Mesenchymal stem cell (in vitro differentiated cells and primary cell): ENCODE results near the gene RAB36.
A peak's percentile ranks its signal among the peaks of the same experiment; 100 is the strongest.

Experiments used
- DNase-seq: peaks from one replicate; pipeline ENCODE4 v3.0.0-alpha.2; 2013
- H2AFZ ChIP-seq: one replicate; pipeline ENCODE4 v1.6.1; 2013; ENCODE audit warnings: low read depth, mild to moderate bottlenecking, control low read depth, inconsistent platforms, low read length, moderate library complexity
- H2AK5ac ChIP-seq: 2 replicates; pipeline ENCODE4 v1.6.1; 2013; ENCODE audit warnings: low read length, moderate library complexity, mild to moderate bottlenecking, inconsistent platforms; ENCODE audit not compliant: severe bottlenecking
- H2BK120ac ChIP-seq: one replicate; pipeline ENCODE4 v1.6.1; 2013; ENCODE audit warnings: low read depth, mild to moderate bottlenecking, inconsistent platforms, low read length, moderate library complexity
- H2BK12ac ChIP-seq, 2 experiments: one replicate each; pipeline ENCODE4 v1.6.1; 2013; ENCODE audit warnings: inconsistent platforms in 2 of 2, low read length in 2 of 2, mild to moderate bottlenecking in 2 of 2, moderate library complexity in 2 of 2, control low read depth in 1 of 2
- H2BK15ac ChIP-seq: one replicate; pipeline ENCODE4 v1.6.1; 2013; ENCODE audit warnings: mild to moderate bottlenecking, low read depth, inconsistent platforms; ENCODE audit not compliant: poor library complexity, severe bottlenecking
- H2BK5ac ChIP-seq: 2 replicates; pipeline ENCODE4 v1.6.1; 2013; ENCODE audit warnings: low read depth, mild to moderate bottlenecking, low read length, control low read depth, inconsistent platforms; ENCODE audit not compliant: poor library complexity, severe bottlenecking
- H3K14ac ChIP-seq, 2 experiments: one replicate each; pipeline ENCODE4 v1.6.1; 2013; ENCODE audit warnings: inconsistent platforms in 2 of 2, low read length in 2 of 2, control low read depth in 1 of 2, mild to moderate bottlenecking in 1 of 2, moderate library complexity in 1 of 2
- H3K18ac ChIP-seq, 2 experiments: one replicate each; pipeline ENCODE4 v1.6.1; 2013; ENCODE audit warnings: inconsistent platforms in 2 of 2, low read length in 2 of 2, control low read depth in 1 of 2, low read depth in 1 of 2, mild to moderate bottlenecking in 1 of 2
- H3K23ac ChIP-seq, 2 experiments: one replicate each; pipeline ENCODE4 v1.6.1; 2013; ENCODE audit warnings: inconsistent platforms in 2 of 2, low read length in 2 of 2, mild to moderate bottlenecking in 2 of 2, moderate library complexity in 2 of 2, control low read depth in 1 of 2
- H3K27ac ChIP-seq: 2 replicates; pipeline ENCODE4 v1.5.1; 2013; ENCODE audit warnings: mild to moderate bottlenecking, moderate library complexity, low read length, control low read depth, inconsistent platforms; ENCODE audit not compliant: poor library complexity, severe bottlenecking
- H3K27me3 ChIP-seq, 2 experiments: 2 replicates each; pipeline versions ENCODE4 v1.6.1 to v1.7.0; 2013; ENCODE audit warnings: low read length in 2 of 2, mild to moderate bottlenecking in 2 of 2, moderate library complexity in 2 of 2, control low read depth in 1 of 2, inconsistent platforms in 1 of 2; ENCODE audit not compliant: control insufficient read depth in 1 of 2, insufficient read depth in 1 of 2
- H3K36me3 ChIP-seq, 2 experiments: 2 replicates each; pipeline versions ENCODE4 v1.6.1 to v1.7.0; 2013; ENCODE audit warnings: low read length in 2 of 2, control low read depth in 1 of 2, inconsistent platforms in 1 of 2, low read depth in 1 of 2, mild to moderate bottlenecking in 1 of 2; ENCODE audit not compliant: insufficient read depth in 2 of 2, control insufficient read depth in 1 of 2
- H3K4ac ChIP-seq, 2 experiments: one replicate each; pipeline ENCODE4 v1.6.1; 2013; ENCODE audit warnings: inconsistent platforms in 2 of 2, low read length in 2 of 2, mild to moderate bottlenecking in 2 of 2, moderate library complexity in 2 of 2, control low read depth in 1 of 2, low read depth in 1 of 2
- H3K4me1 ChIP-seq: 2 replicates; pipeline ENCODE4 v1.6.1; 2013; ENCODE audit warnings: low read depth, low read length, control low read depth; ENCODE audit not compliant: control insufficient read depth, insufficient read depth
- H3K4me2 ChIP-seq: 2 replicates; pipeline ENCODE4 v1.6.1; 2013; ENCODE audit warnings: low read length, mild to moderate bottlenecking, inconsistent platforms; ENCODE audit not compliant: poor library complexity, severe bottlenecking
- H3K4me3 ChIP-seq, 2 experiments: 2 replicates each; pipeline versions ENCODE4 v1.5.1 to v1.7.0; 2013; ENCODE audit warnings: low read length in 2 of 2, mild to moderate bottlenecking in 2 of 2, control low read depth in 1 of 2, low read depth in 1 of 2; ENCODE audit not compliant: insufficient read depth in 1 of 2
- H3K79me1 ChIP-seq: replicated peaks from 2 replicates; pipeline ENCODE4 v1.6.1; 2013; ENCODE audit warnings: mild to moderate bottlenecking, control low read depth, low read length, inconsistent platforms; ENCODE audit not compliant: poor library complexity, severe bottlenecking
- H3K9ac ChIP-seq: 2 replicates; pipeline ENCODE4 v1.7.0; 2013; ENCODE audit warnings: mild to moderate bottlenecking, low read length, moderate library complexity
- H3K9me3 ChIP-seq: 2 replicates; pipeline ENCODE4 v1.7.0; 2013; ENCODE audit warnings: mild to moderate bottlenecking, low read length; ENCODE audit not compliant: control insufficient read depth
- H4K8ac ChIP-seq: one replicate; pipeline ENCODE4 v1.6.1; 2013; ENCODE audit warnings: inconsistent platforms, mild to moderate bottlenecking, low read length, moderate library complexity
- H4K91ac ChIP-seq: one replicate; pipeline ENCODE4 v1.6.1; 2013; ENCODE audit warnings: mild to moderate bottlenecking, low read length, inconsistent platforms
- WGBS: methylation state at CpG from one replicate; pipeline ENCODE4 v1.1.7; 2013; ENCODE audit warnings: mixed read lengths; 5-methylcytosine and 5-hydroxymethylcytosine counted together

Gene RAB36

DNA sequence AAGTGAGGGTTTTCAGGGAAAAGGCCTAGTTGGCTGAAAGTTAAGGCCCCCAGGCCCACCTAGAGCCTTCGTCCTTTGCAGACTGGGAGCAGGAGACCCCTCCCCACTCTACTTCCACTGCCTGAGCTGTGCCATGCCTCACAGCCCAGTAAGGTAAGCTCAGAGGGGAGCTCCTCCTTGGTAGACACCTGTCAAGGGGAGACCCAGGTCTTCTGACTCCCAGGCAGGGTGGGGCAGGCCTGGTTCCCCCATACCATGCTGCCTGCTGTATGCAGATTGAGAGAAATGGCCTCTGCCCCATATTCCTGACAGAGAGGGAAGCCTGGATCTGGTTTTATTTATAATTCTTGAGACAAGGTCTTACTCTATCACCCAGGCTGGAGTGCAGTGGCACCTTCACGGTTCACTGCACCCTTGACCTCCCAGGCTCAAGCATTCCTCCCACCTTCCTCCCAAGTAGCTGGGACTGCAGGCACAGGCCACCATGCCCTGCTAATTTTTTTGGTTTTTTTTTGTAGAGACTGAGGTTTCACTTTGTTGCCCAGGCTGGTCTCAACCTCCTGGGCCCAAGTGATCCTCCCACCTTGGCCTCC is 697 bp downstream of the RAB36 start:
- Histone ChIP-seq H3K4me1 (peaks cover 29% of the 10 kb centered on the region), H3K27ac (peak overlapping the region; percentile 11), H2BK120ac (no peak overlapping the region), H3K18ac (peak overlapping the region in 1 of 2 experiments; percentile 50), H3K4me3 (peak overlapping the region; percentile 68 to 83), H2BK15ac (peak overlapping the region; percentile 55), H3K14ac (no peak overlapping the region), H3K79me1 (peaks cover 2% of the 10 kb centered on the region), H3K9ac (peak overlapping the region; percentile 95), H3K4ac (no peak overlapping the region), H3K4me2 (peak overlapping the region; percentile 94), H2BK5ac (no peak overlapping the region), H3K9me3 (no peaks in the 10 kb centered on the region), H4K91ac (peak overlapping the region; percentile 37), H2BK12ac (no peak overlapping the region), H4K8ac (peak overlapping the region; percentile 55), H3K23ac (no peak overlapping the region), H2AFZ (peak overlapping the region; percentile 1), H3K36me3 (peaks cover 9 to 17% of the 10 kb centered on the region in 2 experiments), H2AK5ac (no peak overlapping the region), H3K27me3 (no peaks in the 10 kb centered on the region)
- no peak for DNase-seq
- WGBS, result 96% methylated on average over 2 of the region's 2 CpGs

GRCh38 chr22:23146478-23147205 is 1.4 kb downstream of the RAB36 start:
- no peak overlapping the region for H3K14ac ChIP-seq

DNA sequence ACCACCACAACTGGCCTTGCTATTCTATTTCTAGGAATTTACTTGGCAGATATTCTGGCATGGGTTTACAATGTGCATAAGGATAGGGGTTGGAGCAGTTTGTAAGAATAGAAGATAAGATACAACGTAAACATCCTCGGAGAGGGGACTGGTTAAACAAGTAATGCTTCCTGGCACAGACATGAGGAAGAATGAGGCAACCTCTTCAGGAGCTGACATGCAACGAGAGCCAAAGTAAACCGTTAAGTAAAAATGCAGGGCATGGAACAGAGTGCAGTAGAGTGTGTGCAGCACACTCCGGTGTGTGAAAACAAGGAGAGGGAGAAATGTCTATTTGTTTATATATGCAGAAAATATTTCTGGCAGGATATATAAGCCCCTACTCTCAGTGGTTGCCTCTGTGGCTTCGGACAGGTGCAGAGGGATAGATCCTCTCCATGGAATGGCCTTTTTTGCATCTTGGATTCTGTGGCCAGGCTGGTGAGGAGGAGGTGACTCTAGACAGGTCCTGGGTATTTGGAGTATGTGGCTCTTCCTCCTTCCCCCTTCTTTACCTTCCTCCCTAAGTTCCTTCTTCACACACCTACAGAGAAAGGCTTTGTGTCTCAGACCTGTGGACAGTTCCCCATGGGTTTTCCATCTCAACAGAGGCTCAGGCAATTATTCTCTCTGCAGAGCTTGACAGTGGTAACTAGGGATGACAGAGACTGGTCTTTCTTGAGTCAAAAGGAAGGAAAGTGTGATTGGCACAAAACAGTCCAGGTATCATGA is 2.5 kb downstream of the RAB36 start:
- Histone ChIP-seq H4K91ac (no peak overlapping the region), H3K4me2 (no peak overlapping the region), H3K27ac (no peak overlapping the region), H3K9me3 (no peaks in the 10 kb centered on the region), H3K18ac (no peak overlapping the region), H2BK5ac (no peak overlapping the region), H3K9ac (no peak overlapping the region), H3K23ac (no peak overlapping the region), H3K27me3 (no peaks in the 10 kb centered on the region), H3K4ac (no peak overlapping the region), H4K8ac (no peak overlapping the region), H2BK15ac (no peak overlapping the region), H3K4me1 (peaks cover 20% of the 10 kb centered on the region), H3K36me3 (peaks cover 20 to 23% of the 10 kb centered on the region in 2 experiments), H2BK12ac (no peak overlapping the region), H2BK120ac (no peak overlapping the region), H3K4me3 (no peak overlapping the region), H3K14ac (no peak overlapping the region), H2AFZ (no peak overlapping the region), H3K79me1 (peaks cover 2% of the 10 kb centered on the region), H2AK5ac (no peak overlapping the region)
- 43% methylated on average over 6 of the region's 6 CpGs for WGBS
- peak; percentile 76 for DNase-seq

More at GRCh38 chr22:23146478-23147205, 1.4 kb downstream of the RAB36 start:
- DNase-seq, result no peak
- Histone ChIP-seq H3K4ac (no peak overlapping the region), H3K4me1 (peaks cover 27% of the 10 kb centered on the region), H3K36me3 (peaks cover 13 to 21% of the 10 kb centered on the region in 2 experiments), H3K4me2 (no peak overlapping the region), H2BK15ac (no peak overlapping the region), H2AK5ac (peak overlapping the region; percentile 67), H4K8ac (no peak overlapping the region), H2AFZ (no peak overlapping the region), H3K9ac (no peak overlapping the region), H2BK12ac (no peak overlapping the region), H2BK5ac (no peak overlapping the region), H3K9me3 (no peaks in the 10 kb centered on the region), H3K27me3 (no peaks in the 10 kb centered on the region), H3K79me1 (peaks cover 2% of the 10 kb centered on the region), H3K23ac (no peak overlapping the region), H3K4me3 (no peak overlapping the region), H2BK120ac (no peak overlapping the region), H4K91ac (no peak overlapping the region), H3K27ac (no peak overlapping the region), H3K18ac (peak overlapping the region in 1 of 2 experiments; percentile 23)
- 73% methylated on average over 6 of the region's 8 CpGs for WGBS

DNA sequence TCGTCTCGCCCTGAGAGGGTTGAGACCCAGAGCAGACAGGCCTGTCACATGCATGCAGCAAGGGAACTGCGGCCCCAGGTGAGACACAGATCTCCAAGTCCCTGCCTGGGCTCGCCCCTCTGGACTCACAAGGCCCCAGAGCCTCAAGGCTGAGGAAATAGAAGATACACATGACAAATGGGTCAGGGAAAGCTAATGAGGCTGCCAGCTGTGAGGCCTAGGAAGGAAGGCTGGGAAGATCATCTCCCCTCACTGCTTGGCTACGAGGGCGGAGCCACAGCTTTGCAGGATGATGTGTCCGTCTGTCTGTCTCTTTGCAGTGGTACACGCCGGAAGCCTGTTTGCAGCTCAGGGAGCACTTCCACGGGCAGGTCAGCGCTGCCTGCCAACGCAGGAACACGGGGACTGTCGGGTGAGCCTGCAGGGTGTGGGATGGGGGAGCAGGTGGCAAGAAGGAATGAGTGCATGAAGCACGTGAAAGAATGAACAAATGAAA is 4.5 kb downstream of the RAB36 start:
- Histone ChIP-seq H3K4me1 (peaks cover 20% of the 10 kb centered on the region), H3K27me3 (no peaks in the 10 kb centered on the region), H3K9ac (no peak overlapping the region), H3K4me3 (no peak overlapping the region), H4K8ac (no peak overlapping the region), H2AFZ (no peak overlapping the region), H3K79me1 (peaks cover 2% of the 10 kb centered on the region), H3K18ac (no peak overlapping the region), H4K91ac (no peak overlapping the region), H2BK5ac (no peak overlapping the region), H3K36me3 (peaks cover 24 to 27% of the 10 kb centered on the region in 2 experiments), H2BK15ac (no peak overlapping the region), H3K14ac (no peak overlapping the region), H3K23ac (no peak overlapping the region), H3K4me2 (no peak overlapping the region), H3K4ac (no peak overlapping the region), H3K27ac (no peak overlapping the region), H3K9me3 (no peaks in the 10 kb centered on the region), H2AK5ac (no peak overlapping the region), H2BK12ac (no peak overlapping the region), H2BK120ac (no peak overlapping the region)
- no peak for DNase-seq
- WGBS, result 72% methylated on average over 15 of the region's 15 CpGs
